ENCODE results near the gene INAFM1.

INAFM1 gene

DNA sequence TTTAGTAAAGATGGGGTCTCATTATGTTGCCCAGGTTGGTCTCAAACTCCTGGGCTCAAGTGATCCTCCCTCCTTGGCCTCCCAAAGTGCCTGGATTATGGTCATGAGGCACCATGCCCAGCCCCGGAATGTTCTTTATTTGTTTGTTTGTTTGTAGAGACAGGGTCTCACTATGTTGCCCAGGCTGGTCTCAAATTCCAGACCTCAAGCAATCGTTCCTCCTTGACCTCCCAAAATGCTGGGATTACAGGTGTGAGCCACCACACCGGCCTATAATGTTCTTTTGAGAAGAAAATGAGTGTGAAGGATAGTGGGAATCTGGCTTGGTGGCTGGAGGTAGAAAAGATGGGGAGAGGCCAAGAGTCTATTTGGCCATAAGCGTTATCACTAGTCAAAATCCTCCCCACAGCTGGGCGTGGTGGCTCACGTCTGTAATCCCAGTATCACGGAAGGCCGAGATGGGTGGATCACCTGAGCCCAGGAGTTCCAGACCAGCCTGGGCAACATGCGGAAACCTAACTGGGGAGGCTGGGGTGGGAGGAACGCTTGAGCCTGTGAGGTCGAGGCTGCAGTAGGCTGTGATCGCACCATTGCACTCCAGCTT is 38.5 kb upstream of the INAFM1 start:
- TF ChIP-seq, protein P1, sequence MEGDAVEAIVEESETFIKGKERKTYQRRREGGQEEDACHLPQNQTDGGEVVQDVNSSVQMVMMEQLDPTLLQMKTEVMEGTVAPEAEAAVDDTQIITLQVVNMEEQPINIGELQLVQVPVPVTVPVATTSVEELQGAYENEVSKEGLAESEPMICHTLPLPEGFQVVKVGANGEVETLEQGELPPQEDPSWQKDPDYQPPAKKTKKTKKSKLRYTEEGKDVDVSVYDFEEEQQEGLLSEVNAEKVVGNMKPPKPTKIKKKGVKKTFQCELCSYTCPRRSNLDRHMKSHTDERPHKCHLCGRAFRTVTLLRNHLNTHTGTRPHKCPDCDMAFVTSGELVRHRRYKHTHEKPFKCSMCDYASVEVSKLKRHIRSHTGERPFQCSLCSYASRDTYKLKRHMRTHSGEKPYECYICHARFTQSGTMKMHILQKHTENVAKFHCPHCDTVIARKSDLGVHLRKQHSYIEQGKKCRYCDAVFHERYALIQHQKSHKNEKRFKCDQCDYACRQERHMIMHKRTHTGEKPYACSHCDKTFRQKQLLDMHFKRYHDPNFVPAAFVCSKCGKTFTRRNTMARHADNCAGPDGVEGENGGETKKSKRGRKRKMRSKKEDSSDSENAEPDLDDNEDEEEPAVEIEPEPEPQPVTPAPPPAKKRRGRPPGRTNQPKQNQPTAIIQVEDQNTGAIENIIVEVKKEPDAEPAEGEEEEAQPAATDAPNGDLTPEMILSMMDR (IDR thresholded peaks at IDR 0.05; ENCODE audit: extremely low read depth, missing control alignments), result no peak
- DNase-seq (ENCODE audit: low spot score), result no peak

DNA sequence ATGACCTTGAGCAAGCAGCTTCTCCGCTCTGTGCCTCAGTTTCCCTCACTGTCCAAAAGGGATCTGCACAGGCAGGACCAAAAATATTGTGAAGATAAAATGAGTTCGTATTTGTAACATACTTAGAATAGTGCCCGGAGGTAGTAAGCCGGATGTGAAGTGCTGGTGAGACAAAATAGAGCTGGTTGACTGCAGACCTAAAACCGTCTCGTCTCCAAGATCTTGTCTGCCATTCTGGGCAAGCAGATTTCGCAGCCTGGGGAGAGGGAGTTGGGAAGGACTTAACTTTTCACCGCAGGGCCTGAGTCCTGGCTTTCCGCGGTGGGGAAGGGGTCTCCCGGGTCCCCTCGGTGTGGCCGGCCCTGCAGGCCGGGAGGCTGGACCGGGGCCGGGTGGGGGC is 35.5 kb upstream of the INAFM1 start:
- TF ChIP-seq, protein P1 (IDR thresholded peaks at IDR 0.05; ENCODE audit: extremely low read depth, missing control alignments), result no peak

DNA sequence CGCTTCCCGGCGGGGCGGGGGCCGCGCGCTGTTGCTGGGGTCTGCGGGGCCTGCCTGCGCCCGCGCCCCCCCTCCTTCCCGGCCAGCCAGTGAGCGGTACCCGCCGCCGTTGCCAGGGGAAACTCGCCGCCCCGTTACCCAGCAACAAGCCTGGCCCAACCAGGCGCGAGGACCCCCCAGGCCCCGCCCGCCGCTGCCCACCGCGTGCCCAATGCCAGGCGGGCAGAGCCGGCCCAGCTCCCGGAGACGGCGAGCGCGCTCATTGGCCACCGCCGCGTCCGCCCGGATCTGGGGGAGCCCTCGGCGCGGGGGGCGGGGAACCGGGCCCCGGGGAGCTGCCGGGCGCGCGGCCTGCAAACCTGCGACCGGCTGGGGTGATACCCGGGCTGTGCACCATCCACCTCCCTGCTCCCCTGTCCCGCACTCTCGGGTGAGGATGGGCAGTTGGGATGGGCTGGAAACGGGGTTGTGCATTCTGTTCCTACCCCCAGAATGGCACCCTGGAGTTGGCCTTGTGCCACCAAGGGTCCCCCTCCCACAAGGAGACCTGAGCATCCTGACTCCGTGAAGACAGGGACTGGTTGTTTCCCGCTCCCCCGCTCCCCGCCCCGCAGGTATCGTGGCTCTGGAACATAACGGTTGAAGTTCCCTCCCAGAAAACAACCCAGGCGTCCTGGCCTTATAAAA is 34.9 kb upstream of the INAFM1 start:
- DNase-seq (ENCODE audit: low spot score), result peak; percentile 46

More for the DNA sequence above, 35.5 kb upstream of the INAFM1 start:
- DNase-seq (ENCODE audit: low spot score), result no peak

DNA sequence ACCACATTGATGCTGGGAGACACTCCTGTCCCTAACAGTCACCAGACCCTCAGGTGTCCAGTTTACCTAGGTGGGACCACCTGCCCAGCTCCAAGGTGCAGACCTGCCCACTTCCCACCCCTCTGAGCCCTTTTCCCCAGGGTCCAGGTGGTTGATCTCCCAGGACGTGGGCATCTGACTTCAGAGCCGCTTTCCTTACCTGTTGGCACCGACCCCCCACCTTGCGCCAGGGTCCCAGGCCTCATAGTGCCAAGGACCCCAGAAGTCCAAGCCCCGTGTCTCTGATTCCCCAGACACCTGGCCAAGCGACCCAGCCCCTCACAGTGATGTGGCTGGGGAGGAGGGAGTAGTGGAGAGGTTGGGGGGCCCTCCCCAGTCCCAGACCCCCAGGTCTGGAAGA is 34.1 kb upstream of the INAFM1 start:
- DNase-seq (ENCODE audit: low spot score), result no peak

More for the DNA sequence above, 34.9 kb upstream of the INAFM1 start:
- TF ChIP-seq, protein P1 (IDR thresholded peaks at IDR 0.05; ENCODE audit: extremely low read depth, missing control alignments), result no peak

DNA sequence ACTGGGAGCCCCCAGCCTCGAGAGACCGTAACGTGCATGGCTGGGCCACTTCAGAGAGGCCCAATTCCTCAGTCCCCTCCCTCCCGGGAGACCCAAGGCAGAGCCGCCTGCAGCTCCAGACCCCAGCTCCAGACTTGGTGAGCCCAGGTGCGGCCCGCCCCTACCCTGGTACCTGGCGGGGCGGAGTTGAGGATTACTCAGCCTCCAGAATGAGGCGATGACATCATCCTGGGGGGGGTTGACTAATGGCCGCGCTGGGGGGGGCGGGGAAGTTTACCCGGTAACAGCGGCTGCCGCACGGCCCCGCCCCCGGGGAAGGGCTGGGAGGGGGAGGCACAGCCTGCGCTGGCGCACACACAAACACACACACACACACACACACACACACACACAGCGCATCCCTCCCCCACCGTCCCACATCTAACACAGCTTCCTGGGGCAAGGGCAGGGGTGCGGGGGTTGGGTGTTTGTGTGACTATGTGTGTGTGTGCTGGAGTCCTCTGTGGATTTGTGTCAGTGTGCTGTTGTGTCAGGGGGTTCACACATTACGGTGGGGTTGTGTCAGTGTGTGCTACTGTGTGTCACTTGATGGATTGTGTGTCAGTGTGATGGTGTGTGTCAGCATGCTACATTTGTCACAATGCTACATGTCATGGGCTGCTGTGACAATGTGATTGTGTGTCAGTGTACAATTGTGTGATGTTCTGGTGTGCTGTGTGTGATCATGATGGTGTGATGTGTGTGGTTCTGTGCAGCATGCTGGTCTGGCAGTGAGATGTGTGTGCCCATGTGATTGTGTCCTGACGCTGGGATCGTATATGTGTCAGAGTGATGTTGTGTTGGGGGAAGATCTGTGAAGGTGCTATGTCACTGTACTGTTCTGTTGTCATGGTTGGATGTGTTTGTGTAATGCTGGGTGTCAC is 33.4 kb upstream of the INAFM1 start:
- TF ChIP-seq, protein P1 (IDR thresholded peaks at IDR 0.05; ENCODE audit: extremely low read depth, missing control alignments), result no peak
- peak; percentile 88 for DNase-seq (ENCODE audit: low spot score)

More for the DNA sequence above, 34.1 kb upstream of the INAFM1 start:
- TF ChIP-seq, protein P1 (IDR thresholded peaks at IDR 0.05; ENCODE audit: extremely low read depth, missing control alignments), result no peak

DNA sequence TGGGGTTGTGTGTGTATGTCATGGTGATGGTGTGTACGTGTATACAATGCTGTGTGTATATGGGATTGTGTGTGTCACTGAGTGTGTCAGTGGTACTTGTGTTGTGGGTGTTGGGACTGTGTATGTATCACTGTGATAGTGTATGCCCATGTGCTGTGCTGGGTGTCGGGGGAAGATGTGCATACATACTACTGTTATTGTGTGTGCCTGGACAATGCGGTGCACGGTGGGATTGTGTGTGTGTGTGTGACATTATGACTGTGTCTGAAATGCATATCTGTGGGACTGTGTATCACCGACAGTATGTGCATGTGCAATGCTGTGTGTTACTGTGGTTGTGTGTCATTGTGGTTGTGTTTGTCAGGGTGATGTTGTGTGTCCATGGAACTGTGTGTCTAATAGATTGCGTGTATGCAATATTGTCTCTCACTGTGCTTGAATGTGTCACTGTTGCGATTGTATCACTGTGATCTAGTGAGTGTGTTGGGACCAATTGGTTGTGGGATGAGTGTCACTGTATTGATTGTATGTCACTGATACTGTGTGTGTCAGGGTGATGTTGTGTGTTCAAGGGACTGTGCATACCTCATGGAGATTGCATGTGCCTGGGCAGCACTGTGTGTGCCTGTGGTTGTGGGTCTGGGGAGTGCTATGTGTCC is 32.6 kb upstream of the INAFM1 start:
- TF ChIP-seq, protein P1 (IDR thresholded peaks at IDR 0.05; ENCODE audit: extremely low read depth, missing control alignments), result no peak
- DNase-seq (ENCODE audit: low spot score), result no peak
